Activated CD8-positive, alpha-beta memory T cell treated with anti-CD3 and anti-CD28 coated beads for 24 hours (primary cell): Measurements from ENCODE around the gene GOSR2.
"Not testable (repeated sequence)": the region's sequence is repeated elsewhere in the genome, so short reads cannot be mapped to it uniquely, and the experiment has no call there.

Experiments used
- DNase-seq: peaks from one replicate; pipeline ENCODE4 v3.0.0-alpha.2; 2020

The GOSR2 gene

GRCh38 chr17:46935658-46936266, 12.8 kb downstream of the GOSR2 start:
- no peak for DNase-seq

GRCh38 chr17:46940692-46941404, 17.9 kb downstream of the GOSR2 start:
- peak; percentile 83 for DNase-seq

- DNase-seq, result peak; percentile 72
These were observed 19.7 kb downstream of the GOSR2 start for GRCh38 chr17:46942441-46943217.

GRCh38 chr17:46943218-46943500, 20.2 kb downstream of the GOSR2 start:
- no peak for DNase-seq

GRCh38 chr17:46943501-46944393, 20.8 kb downstream of the GOSR2 start:
- DNase-seq, result peak; percentile 63

- no peak for DNase-seq
These were observed 22.0 kb downstream of the GOSR2 start for GRCh38 chr17:46944931-46945330.

GRCh38 chr17:46947216-46947615, 24.3 kb downstream of the GOSR2 start:
- DNase-seq, result no peak

- DNase-seq, result no peak
These were observed 25.6 kb downstream of the GOSR2 start for GRCh38 chr17:46948544-46948943.

GRCh38 chr17:46949291-46950174, 26.6 kb downstream of the GOSR2 start:
- no peak for DNase-seq

GRCh38 chr17:46950342-46950996, 27.5 kb downstream of the GOSR2 start:
- DNase-seq, result no peak

GRCh38 chr17:46950997-46951621, 28.1 kb downstream of the GOSR2 start:
- DNase-seq, result no peak

GRCh38 chr17:46951706-46952105, 28.7 kb downstream of the GOSR2 start:
- no peak for DNase-seq

GRCh38 chr17:46952115-46952514, 29.2 kb downstream of the GOSR2 start:
- DNase-seq, result no peak

GRCh38 chr17:46953191-46953590, 30.2 kb downstream of the GOSR2 start:
- not testable (repeated sequence) for DNase-seq

- DNase-seq, result no peak
These were observed 35.2 kb downstream of the GOSR2 start for GRCh38 chr17:46958041-46958591.

GRCh38 chr17:46960152-46960551, 37.2 kb downstream of the GOSR2 start:
- no peak for DNase-seq

- no peak for DNase-seq
These were observed 39.4 kb downstream of the GOSR2 start for GRCh38 chr17:46962374-46962790.

GRCh38 chr17:46963571-46963970, 40.6 kb downstream of the GOSR2 start:
- no peak for DNase-seq

- DNase-seq, result no peak
These were observed 41.6 kb downstream of the GOSR2 start for GRCh38 chr17:46964315-46965265.
